ENCODE data around the gene KRT82. TPM values are rescaled to one million over a fixed set of nuclear protein-coding genes. Genes with fewer than 3 reads are reported as not detected.

Gene KRT82
- total and polyA plus RNA-seq, 4 donors = not detected

DNA sequence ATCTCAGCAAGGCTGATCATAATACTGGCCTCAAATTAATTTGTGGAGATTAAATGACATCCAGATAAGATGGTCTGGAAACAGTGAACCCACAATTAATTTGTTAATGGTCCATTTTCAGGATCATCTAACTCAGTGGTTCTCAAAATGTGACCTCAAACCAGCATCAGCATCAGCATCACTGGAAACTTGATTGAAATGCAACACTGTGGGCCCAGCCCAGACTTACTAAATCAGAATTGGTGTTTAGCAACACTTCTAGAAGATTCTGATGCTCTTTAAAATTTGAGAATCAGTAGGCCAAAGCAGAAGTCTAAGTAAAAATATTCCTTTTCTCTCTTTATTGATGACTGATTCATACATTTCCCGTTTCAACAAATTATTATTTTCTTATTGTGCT is 10.7 kb upstream of the KRT82 start (continued):
- no peak for TF ChIP-seq REST (IDR thresholded peaks at IDR 0.05)

GRCh38 chr12:52415870-52416750 is 10.0 kb upstream of the KRT82 start:
- no peak overlapping the region for H3K4me3 ChIP-seq (ENCODE audit: low read depth in 1 of 3, low read length in 3 of 3)
- WGBS = 69% methylated on average over 10 of the region's 10 CpGs
- H3K9ac ChIP-seq (ENCODE audit: low read depth in 1 of 2, low read length in 2 of 2) = no peak overlapping the region
- H3K9me3 ChIP-seq (ENCODE audit: control insufficient read depth in 4 of 4, low read length in 3 of 4) = no peaks in the 10 kb centered on the region
- TF ChIP-seq RXRA (IDR thresholded peaks at IDR 0.05) (peak in 1 of 2 donors; percentile 4), HNF4A (conservative IDR thresholded peaks at IDR 0.05) (no peak), ZBTB33 (IDR thresholded peaks at IDR 0.05) (no peak), SP1 (IDR thresholded peaks at IDR 0.05) (no peak), FOXA1 (IDR thresholded peaks at IDR 0.05) (no peak), ATF3 (IDR thresholded peaks at IDR 0.05) (no peak), NR2F2 (IDR thresholded peaks at IDR 0.05) (peak; percentile 51)
- TF ChIP-seq, protein P1, sequence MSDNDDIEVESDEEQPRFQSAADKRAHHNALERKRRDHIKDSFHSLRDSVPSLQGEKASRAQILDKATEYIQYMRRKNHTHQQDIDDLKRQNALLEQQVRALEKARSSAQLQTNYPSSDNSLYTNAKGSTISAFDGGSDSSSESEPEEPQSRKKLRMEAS (IDR thresholded peaks at IDR 0.05) = no peak
- no peaks in the 10 kb centered on the region for H3K4me1 ChIP-seq (ENCODE audit: control insufficient read depth in 4 of 4, insufficient read depth in 4 of 4, low read length in 3 of 4)
- no peaks in the 10 kb centered on the region for H3K27me3 ChIP-seq (ENCODE audit: control insufficient read depth in 4 of 4, insufficient read depth in 4 of 4, low read length in 3 of 4)
- DNase-seq (ENCODE audit: low spot score) = no peak
- H3K36me3 ChIP-seq (ENCODE audit: control insufficient read depth in 4 of 4, insufficient read depth in 3 of 4, low read depth in 1 of 4, low read length in 3 of 4) = no peaks in the 10 kb centered on the region
- no peak overlapping the region for H3K27ac ChIP-seq (ENCODE audit: low read depth in 1 of 2, low read length in 2 of 2)

GRCh38 chr12:52414936-52415335 is 8.8 kb upstream of the KRT82 start:
- DNase-seq (ENCODE audit: low spot score) = no peak
- no peak overlapping the region for H3K27ac ChIP-seq (ENCODE audit: low read depth in 1 of 2, low read length in 2 of 2)
- no peak overlapping the region for H3K9ac ChIP-seq (ENCODE audit: low read depth in 1 of 2, low read length in 2 of 2)
- no peaks in the 10 kb centered on the region for H3K27me3 ChIP-seq (ENCODE audit: control insufficient read depth in 4 of 4, insufficient read depth in 4 of 4, low read length in 3 of 4)
- WGBS = 80% methylated on average over 5 of the region's 5 CpGs
- H3K36me3 ChIP-seq (ENCODE audit: control insufficient read depth in 4 of 4, insufficient read depth in 3 of 4, low read depth in 1 of 4, low read length in 3 of 4) = no peaks in the 10 kb centered on the region
- TF ChIP-seq HNF4A (conservative IDR thresholded peaks at IDR 0.05) = no peak
- H3K4me1 ChIP-seq (ENCODE audit: control insufficient read depth in 4 of 4, insufficient read depth in 4 of 4, low read length in 3 of 4) = no peaks in the 10 kb centered on the region
- H3K4me3 ChIP-seq (ENCODE audit: low read depth in 1 of 3, low read length in 3 of 3) = no peak overlapping the region
- no peaks in the 10 kb centered on the region for H3K9me3 ChIP-seq (ENCODE audit: control insufficient read depth in 4 of 4, low read length in 3 of 4)

All from liver (tissue), 9 donors.